Ishikawa (cell line): ENCODE results near the gene USP20.

Experiments used
- CEBPB ChIP-seq: IDR thresholded peaks from 2 replicates; pipeline ENCODE4 v1.6.1; 2012
- CREB1 ChIP-seq: IDR thresholded peaks from 2 replicates; pipeline ENCODE4 v1.6.1; 2012; ENCODE audit warnings: low read depth
- EGR1 ChIP-seq: IDR thresholded peaks from 2 replicates; pipeline ENCODE4 v1.6.1; 2012
- EP300 ChIP-seq: IDR thresholded peaks from 2 replicates; pipeline ENCODE4 v1.6.1; 2012; ENCODE audit warnings: borderline replicate concordance
- FOXM1 ChIP-seq: IDR thresholded peaks from 2 replicates; pipeline ENCODE4 v1.6.1; 2012; ENCODE audit warnings: low read depth, borderline replicate concordance
- NFIC ChIP-seq: IDR thresholded peaks from 2 replicates; pipeline ENCODE4 v1.6.1; 2012
- RAD21 ChIP-seq: IDR thresholded peaks from 2 replicates; pipeline ENCODE4 v1.6.1; 2012; ENCODE audit warnings: low read depth
- REST ChIP-seq: IDR thresholded peaks from 2 replicates; pipeline ENCODE4 v1.6.1; 2012; ENCODE audit warnings: low read depth, mild to moderate bottlenecking
- TAF1 ChIP-seq: IDR thresholded peaks from 2 replicates; pipeline ENCODE4 v1.6.1; 2012; ENCODE audit warnings: low read depth, mild to moderate bottlenecking
- TCF12 ChIP-seq: IDR thresholded peaks from 2 replicates; pipeline ENCODE4 v1.6.1; 2012; ENCODE audit warnings: low read depth
- TEAD4 ChIP-seq: IDR thresholded peaks from 2 replicates; pipeline ENCODE4 v1.6.1; 2012
- USF1 ChIP-seq: IDR thresholded peaks from 2 replicates; pipeline ENCODE4 v1.6.1; 2012
- YY1 ChIP-seq: IDR thresholded peaks from 2 replicates; pipeline ENCODE4 v1.6.1; 2012; ENCODE audit warnings: low read depth
- ZBTB7A ChIP-seq: IDR thresholded peaks from 2 replicates; pipeline ENCODE4 v1.6.1; 2012; ENCODE audit warnings: low read depth
- TF ChIP-seq, protein P1 (sequence below): IDR thresholded peaks from 2 replicates; pipeline ENCODE4 v1.6.1; 2012

USP20 gene

GRCh38 chr9:129889941-129890717, 54.9 kb downstream of the USP20 start:
- no peak for TF ChIP-seq RAD21
- TF ChIP-seq TAF1, result no peak
- TF ChIP-seq CEBPB, result no peak
- TF ChIP-seq YY1, result no peak
- no peak for TF ChIP-seq FOXM1
- no peak for TF ChIP-seq ZBTB7A
- TF ChIP-seq, protein P1, sequence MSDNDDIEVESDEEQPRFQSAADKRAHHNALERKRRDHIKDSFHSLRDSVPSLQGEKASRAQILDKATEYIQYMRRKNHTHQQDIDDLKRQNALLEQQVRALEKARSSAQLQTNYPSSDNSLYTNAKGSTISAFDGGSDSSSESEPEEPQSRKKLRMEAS, result no peak
- no peak for TF ChIP-seq NFIC

DNA sequence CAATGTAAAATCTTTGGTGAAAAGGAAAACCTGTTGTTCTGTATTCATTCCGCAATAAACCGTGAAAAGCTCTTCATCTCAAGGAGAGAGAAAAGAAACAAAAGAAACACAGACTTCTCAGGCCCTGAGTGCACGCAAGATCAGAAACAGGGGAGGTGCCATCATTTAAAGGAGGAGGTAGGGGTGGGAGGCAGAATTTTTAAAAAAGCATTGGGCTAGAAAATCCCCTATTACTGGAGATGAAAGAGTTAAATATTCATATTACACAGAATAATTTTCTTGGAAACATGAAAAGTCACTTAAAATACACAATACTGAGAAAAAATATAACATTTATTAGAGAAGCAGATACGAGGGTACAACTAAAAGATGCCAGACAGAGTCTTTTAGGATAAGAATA, 56.3 kb downstream of the USP20 start:
- TF ChIP-seq EP300 (no peak), TCF12 (no peak), ZBTB7A (no peak), NFIC (no peak), RAD21 (no peak)

- TF ChIP-seq TEAD4, result no peak
- no peak for TF ChIP-seq CEBPB
- TF ChIP-seq NFIC, result no peak
- TF ChIP-seq YY1, result no peak
- TF ChIP-seq EP300, result no peak
- TF ChIP-seq TCF12, result no peak
- no peak for TF ChIP-seq TAF1
- TF ChIP-seq ZBTB7A, result no peak
- TF ChIP-seq, protein P1, result no peak
- TF ChIP-seq FOXM1, result no peak
- no peak for TF ChIP-seq REST
- TF ChIP-seq CREB1, result no peak
- TF ChIP-seq USF1, result no peak
- TF ChIP-seq RAD21, result no peak
- no peak for TF ChIP-seq EGR1
Measured at GRCh38 chr9:129894120-129894823, 59.0 kb downstream of the USP20 start.

DNA sequence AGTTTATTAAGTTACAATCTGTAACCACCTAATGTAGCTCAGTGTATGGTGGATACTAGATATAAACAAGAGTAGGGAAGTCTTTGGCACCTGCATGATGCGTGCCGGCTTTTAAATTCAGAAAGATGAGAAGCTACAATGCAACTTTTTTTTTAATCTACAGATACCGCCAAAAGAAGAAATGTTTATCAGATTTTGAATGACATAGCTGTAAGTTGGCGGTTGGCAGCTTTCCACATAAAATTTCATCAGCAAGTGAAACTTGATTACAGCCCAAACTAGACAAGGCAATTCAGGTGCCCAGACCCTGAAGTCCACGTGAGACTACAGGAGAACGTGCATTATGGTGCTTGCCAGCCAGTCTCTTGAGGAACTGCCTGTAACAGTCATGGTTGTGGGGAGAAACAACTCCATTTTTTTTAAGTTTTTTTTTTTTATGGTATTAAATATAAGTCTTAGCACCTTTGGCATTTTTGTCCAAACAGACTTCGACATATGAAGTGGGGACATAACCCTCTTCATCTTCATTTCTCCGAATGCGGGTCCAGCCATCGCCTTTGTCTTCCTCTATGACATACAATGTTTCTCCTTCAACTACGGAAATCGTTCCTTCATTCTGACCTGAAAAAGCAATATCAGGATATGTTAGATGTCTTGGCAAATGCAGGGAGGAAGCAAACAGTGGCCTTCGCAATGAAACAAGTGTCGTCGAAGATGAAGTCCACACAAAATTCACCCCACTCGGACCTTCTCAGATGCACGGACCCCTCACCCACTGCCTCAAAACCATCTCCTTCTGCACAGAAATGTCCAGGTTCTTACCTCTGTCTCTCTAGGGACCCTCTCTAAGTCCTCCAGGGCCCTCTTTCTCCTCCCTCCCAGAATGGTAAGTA, 60.4 kb downstream of the USP20 start:
- no peak for TF ChIP-seq RAD21
- TF ChIP-seq, protein P1, result no peak
- TF ChIP-seq ZBTB7A, result no peak
- TF ChIP-seq CREB1, result no peak
- TF ChIP-seq TAF1, result no peak
- TF ChIP-seq TCF12, result no peak
- TF ChIP-seq EP300, result no peak
- TF ChIP-seq CEBPB, result no peak
- no peak for TF ChIP-seq TEAD4
- TF ChIP-seq FOXM1, result no peak
- no peak for TF ChIP-seq EGR1
- TF ChIP-seq NFIC, result no peak
- no peak for TF ChIP-seq YY1
- no peak for TF ChIP-seq USF1
- TF ChIP-seq REST, result no peak
